Astrocyte (in vitro differentiated cells and primary cell): Measurements from ENCODE around the gene RANBP10. TPM values are rescaled to one million over a fixed set of nuclear protein-coding genes. Genes with fewer than 3 reads are reported as not detected.

ENCODE experiments used
- DNase-seq: peaks from one replicate; pipeline ENCODE4 v3.0.0-alpha.2; 2010; ENCODE audit warnings: low read depth
- FAIRE-seq: peaks from 2 replicates; lab custom pipeline; 2011; peaks lifted over from hg19 to GRCh38; lab: Jason Lieb, UNC
- H2AFZ ChIP-seq: 2 replicates; pipeline ENCODE4 v1.6.0; 2012; ENCODE audit warnings: low read depth, low read length, inconsistent platforms
- H3K27ac ChIP-seq: 2 replicates; pipeline ENCODE4 v1.5.1; 2011; ENCODE audit warnings: low read depth, low read length, inconsistent platforms
- H3K27me3 ChIP-seq: 2 replicates; pipeline ENCODE4 v1.6.0; 2011; ENCODE audit warnings: low read length, inconsistent platforms; ENCODE audit not compliant: insufficient read depth
- H3K36me3 ChIP-seq: 2 replicates; pipeline ENCODE4 v1.5.1; 2011; ENCODE audit warnings: low read length, inconsistent platforms; ENCODE audit not compliant: insufficient read depth
- H3K4me1 ChIP-seq: 2 replicates; pipeline ENCODE4 v1.5.1; 2011; ENCODE audit warnings: low read length, inconsistent platforms; ENCODE audit not compliant: insufficient read depth
- H3K4me2 ChIP-seq: 2 replicates; pipeline ENCODE4 v1.6.0; 2012; ENCODE audit warnings: low read length, inconsistent platforms
- H3K4me3 ChIP-seq: 2 replicates; pipeline ENCODE4 v1.5.1; 2011; ENCODE audit warnings: low read depth, mild to moderate bottlenecking, low read length, inconsistent platforms; ENCODE audit not compliant: insufficient read depth
- H3K79me2 ChIP-seq: 2 replicates; pipeline ENCODE4 v1.6.0; 2012; ENCODE audit warnings: mild to moderate bottlenecking, low read length, inconsistent platforms; ENCODE audit not compliant: insufficient read depth
- H3K9ac ChIP-seq: 2 replicates; pipeline ENCODE4 v1.6.0; 2012; ENCODE audit warnings: mild to moderate bottlenecking, low read length, inconsistent platforms
- H3K9me3 ChIP-seq: 2 replicates; pipeline ENCODE4 v1.5.1; 2012; ENCODE audit warnings: low read depth, mild to moderate bottlenecking, low read length, inconsistent platforms; ENCODE audit not compliant: insufficient read depth
- H4K20me1 ChIP-seq: 2 replicates; pipeline ENCODE4 v1.6.0; 2012; ENCODE audit warnings: low read length, inconsistent platforms; ENCODE audit not compliant: insufficient read depth
- H3K27ac Mint-ChIP-seq: one replicate; pipeline ENCODE4 v1.8.0; 2021; ENCODE audit warnings: mild to moderate bottlenecking, mixed read lengths; ENCODE audit not compliant: unreplicated experiment
- H3K27me3 Mint-ChIP-seq: one replicate; pipeline ENCODE4 v1.8.0; 2021; ENCODE audit warnings: low read depth, mixed read lengths; ENCODE audit not compliant: unreplicated experiment
- H3K36me3 Mint-ChIP-seq: one replicate; pipeline ENCODE4 v1.8.0; 2021; ENCODE audit warnings: low read depth, mixed read lengths; ENCODE audit not compliant: unreplicated experiment
- H3K4me1 Mint-ChIP-seq: one replicate; pipeline ENCODE4 v1.8.0; 2021; ENCODE audit warnings: low read depth, mixed read lengths; ENCODE audit not compliant: unreplicated experiment
- H3K4me3 Mint-ChIP-seq: one replicate; pipeline ENCODE4 v1.8.0; 2021; ENCODE audit warnings: mild to moderate bottlenecking, moderate library complexity, mixed read lengths; ENCODE audit not compliant: unreplicated experiment
- H3K9me3 Mint-ChIP-seq: one replicate; pipeline ENCODE4 v1.8.0; 2021; ENCODE audit warnings: mild to moderate bottlenecking, mixed read lengths; ENCODE audit not compliant: unreplicated experiment
- EZH2 ChIP-seq: IDR thresholded peaks from 2 replicates; pipeline ENCODE4 v1.6.1; 2012; ENCODE audit warnings: mild to moderate bottlenecking, low read length, inconsistent platforms; ENCODE audit not compliant: insufficient read depth
- total RNA-seq: library from RNA; stranded (reverse); gene quantifications from 2 replicates; pipeline ENCODE4 v1.2.1, GENCODE V29; 2021
- TF ChIP-seq, protein P1 (sequence below): IDR thresholded peaks from 2 replicates; pipeline ENCODE4 v1.5.1; 2011; ENCODE audit warnings: low read depth, mild to moderate bottlenecking, inconsistent platforms, low read length, moderate library complexity; ENCODE audit not compliant: insufficient read depth

The RANBP10 gene
- total RNA-seq, 1 donor from 2014 or later, result 14.2 TPM

DNA sequence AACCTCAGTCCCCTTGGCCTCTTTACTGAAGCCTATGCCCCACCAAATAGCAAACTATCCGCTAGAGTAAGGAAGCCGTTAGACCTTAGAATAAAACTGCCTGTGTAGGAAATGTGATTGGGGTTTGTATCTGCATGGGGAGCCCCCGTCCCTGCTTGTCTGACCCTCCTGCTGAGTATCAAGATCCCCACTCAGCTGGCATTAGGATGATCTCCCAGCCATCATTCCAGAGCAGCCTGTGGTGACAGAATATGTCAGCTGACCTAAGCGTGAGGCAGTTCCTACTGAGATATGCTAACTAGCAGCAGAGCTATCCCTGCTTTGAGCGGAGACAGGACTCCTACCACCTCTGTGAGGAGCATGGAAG is 86.6 kb downstream of the RANBP10 start:
- peaks cover 13% of the 10 kb centered on the region for H3K4me1 Mint-ChIP-seq
- H3K79me2 ChIP-seq, result peaks cover 43% of the 10 kb centered on the region
- H3K27me3 ChIP-seq, result no peaks in the 10 kb centered on the region
- no peaks in the 10 kb centered on the region for H3K27me3 Mint-ChIP-seq
- no peak for FAIRE-seq
- peak overlapping the region; percentile 85 for H3K27ac ChIP-seq
- peak overlapping the region; percentile 99 for H3K4me3 Mint-ChIP-seq
- peak overlapping the region; percentile 94 for H3K27ac Mint-ChIP-seq
- no peaks in the 10 kb centered on the region for H3K9me3 ChIP-seq
- TF ChIP-seq, protein P1, sequence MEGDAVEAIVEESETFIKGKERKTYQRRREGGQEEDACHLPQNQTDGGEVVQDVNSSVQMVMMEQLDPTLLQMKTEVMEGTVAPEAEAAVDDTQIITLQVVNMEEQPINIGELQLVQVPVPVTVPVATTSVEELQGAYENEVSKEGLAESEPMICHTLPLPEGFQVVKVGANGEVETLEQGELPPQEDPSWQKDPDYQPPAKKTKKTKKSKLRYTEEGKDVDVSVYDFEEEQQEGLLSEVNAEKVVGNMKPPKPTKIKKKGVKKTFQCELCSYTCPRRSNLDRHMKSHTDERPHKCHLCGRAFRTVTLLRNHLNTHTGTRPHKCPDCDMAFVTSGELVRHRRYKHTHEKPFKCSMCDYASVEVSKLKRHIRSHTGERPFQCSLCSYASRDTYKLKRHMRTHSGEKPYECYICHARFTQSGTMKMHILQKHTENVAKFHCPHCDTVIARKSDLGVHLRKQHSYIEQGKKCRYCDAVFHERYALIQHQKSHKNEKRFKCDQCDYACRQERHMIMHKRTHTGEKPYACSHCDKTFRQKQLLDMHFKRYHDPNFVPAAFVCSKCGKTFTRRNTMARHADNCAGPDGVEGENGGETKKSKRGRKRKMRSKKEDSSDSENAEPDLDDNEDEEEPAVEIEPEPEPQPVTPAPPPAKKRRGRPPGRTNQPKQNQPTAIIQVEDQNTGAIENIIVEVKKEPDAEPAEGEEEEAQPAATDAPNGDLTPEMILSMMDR, result no peak
- TF ChIP-seq EZH2, result no peak
- DNase-seq, result peak; percentile 60
- no peaks in the 10 kb centered on the region for H3K9me3 Mint-ChIP-seq
- H3K9ac ChIP-seq, result peak overlapping the region; percentile 89
- H3K36me3 ChIP-seq, result no peaks in the 10 kb centered on the region
- H3K4me1 ChIP-seq, result peaks cover 22% of the 10 kb centered on the region
- H2AFZ ChIP-seq, result peak overlapping the region; percentile 86
- H4K20me1 ChIP-seq, result peaks cover 24% of the 10 kb centered on the region
- H3K4me2 ChIP-seq, result peak overlapping the region; percentile 90
- peaks cover 14% of the 10 kb centered on the region for H3K36me3 Mint-ChIP-seq
- H3K4me3 ChIP-seq, result peak overlapping the region; percentile 76

DNA sequence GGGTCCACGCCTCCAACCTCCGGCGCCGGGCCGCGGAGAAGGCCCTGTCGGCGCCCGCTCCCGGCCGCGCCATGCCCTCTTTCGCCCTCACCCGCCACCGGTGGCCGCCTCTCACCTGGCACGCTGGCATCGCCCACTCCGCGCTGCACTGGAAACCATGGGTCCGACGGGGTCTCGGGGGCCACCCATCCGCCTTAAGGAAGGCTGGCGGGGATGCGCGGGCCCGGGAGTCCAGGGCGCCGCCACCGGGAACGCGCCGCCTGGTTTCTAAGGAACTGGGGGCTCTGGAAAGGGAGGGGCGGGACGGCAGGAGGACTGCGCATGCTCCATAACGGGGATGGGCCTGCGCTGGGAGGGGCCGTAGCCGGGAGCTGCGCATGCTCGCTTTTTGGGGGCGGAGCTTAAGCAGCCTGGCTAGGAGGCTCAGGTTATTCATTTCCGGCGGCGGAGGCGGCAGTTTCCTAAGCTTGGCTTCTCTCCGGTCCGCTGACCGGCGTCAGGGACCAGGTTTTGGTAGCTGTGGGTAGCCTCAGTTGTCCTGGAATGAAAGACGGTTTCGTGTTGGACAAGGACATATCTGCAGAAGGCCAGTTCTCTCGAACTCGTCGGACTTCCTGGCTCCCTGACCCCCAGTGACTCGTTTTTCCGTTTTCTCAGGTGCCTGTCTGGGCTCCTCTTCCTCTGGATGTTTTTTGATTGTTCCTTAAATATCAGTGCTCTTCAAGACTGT is 87.1 kb downstream of the RANBP10 start, which contains the start of gene GFOD2:
TSS of gene GFOD2 (minus strand) at position 269 of the 730 bp plus-strand sequence. CDS start 33,601 bp downstream, outside the sequence.
- Mint-ChIP-seq H3K4me1 (peaks cover 13% of the 10 kb centered on the region), H3K9me3 (no peaks in the 10 kb centered on the region), H3K4me3 (peak within 1 kb of the TSS; percentile 99), H3K27me3 (no peaks in the 10 kb centered on the region), H3K27ac (peak within 1 kb of the TSS; percentile 94), H3K36me3 (peaks cover 8% of the 10 kb centered on the region)
- no peak for FAIRE-seq
- no peak for TF ChIP-seq EZH2
- TF ChIP-seq, protein P1, result no peak
- H3K9ac ChIP-seq, result peak within 1 kb of the TSS; percentile 89
- no peaks in the 10 kb centered on the region for H3K9me3 ChIP-seq
- peaks cover 29% of the 10 kb centered on the region for H4K20me1 ChIP-seq
- no peaks in the 10 kb centered on the region for H3K36me3 ChIP-seq
- H3K79me2 ChIP-seq, result peaks cover 49% of the 10 kb centered on the region
- no peaks in the 10 kb centered on the region for H3K27me3 ChIP-seq
- H3K4me3 ChIP-seq, result peak within 1 kb of the TSS; percentile 76
- peaks cover 22% of the 10 kb centered on the region for H3K4me1 ChIP-seq
- H3K27ac ChIP-seq, result peak within 1 kb of the TSS; percentile 85
- H2AFZ ChIP-seq, result peak within 1 kb of the TSS; percentile 86
- peak within 1 kb of the TSS; percentile 90 for H3K4me2 ChIP-seq
- DNase-seq, result peak; percentile 70

DNA sequence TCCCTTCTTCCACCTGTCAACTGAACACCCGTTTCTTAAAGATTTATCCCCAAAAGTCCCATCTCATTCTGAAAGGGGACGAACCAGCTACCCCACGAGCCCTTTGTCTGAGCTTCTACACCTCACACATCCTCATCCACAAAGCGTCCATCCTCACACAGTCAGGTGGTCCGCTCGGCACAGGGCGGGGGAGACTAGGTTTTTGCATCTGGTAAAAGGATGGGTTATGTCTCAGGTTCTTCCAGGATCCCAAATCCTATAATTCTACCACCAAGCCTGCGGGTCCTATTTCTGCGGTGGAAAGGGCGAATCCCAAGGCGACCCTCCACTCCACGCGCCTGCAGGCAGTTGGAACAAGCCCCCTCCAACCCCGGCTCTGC is 87.7 kb downstream of the RANBP10 start:
- no peak for FAIRE-seq

More for the DNA sequence above, 87.7 kb downstream of the RANBP10 start:
- no peak for TF ChIP-seq EZH2
- TF ChIP-seq, protein P1, result no peak
- Histone ChIP-seq H3K27ac (peak overlapping the region; percentile 85), H3K79me2 (peaks cover 54% of the 10 kb centered on the region), H2AFZ (peak overlapping the region; percentile 86), H3K4me1 (peaks cover 22% of the 10 kb centered on the region), H3K36me3 (no peaks in the 10 kb centered on the region), H4K20me1 (peaks cover 35% of the 10 kb centered on the region), H3K4me2 (peak overlapping the region; percentile 90), H3K4me3 (peak overlapping the region; percentile 76), H3K9ac (peak overlapping the region; percentile 89), H3K9me3 (no peaks in the 10 kb centered on the region), H3K27me3 (no peaks in the 10 kb centered on the region)
- Mint-ChIP-seq H3K9me3 (no peaks in the 10 kb centered on the region), H3K4me1 (peaks cover 13% of the 10 kb centered on the region), H3K4me3 (peak overlapping the region; percentile 99), H3K27me3 (no peaks in the 10 kb centered on the region), H3K27ac (peak overlapping the region; percentile 88), H3K36me3 (peaks cover 8% of the 10 kb centered on the region)
- DNase-seq, result no peak
